Measurements from ENCODE around the gene KRTAP4-9.

Gene KRTAP4-9

DNA sequence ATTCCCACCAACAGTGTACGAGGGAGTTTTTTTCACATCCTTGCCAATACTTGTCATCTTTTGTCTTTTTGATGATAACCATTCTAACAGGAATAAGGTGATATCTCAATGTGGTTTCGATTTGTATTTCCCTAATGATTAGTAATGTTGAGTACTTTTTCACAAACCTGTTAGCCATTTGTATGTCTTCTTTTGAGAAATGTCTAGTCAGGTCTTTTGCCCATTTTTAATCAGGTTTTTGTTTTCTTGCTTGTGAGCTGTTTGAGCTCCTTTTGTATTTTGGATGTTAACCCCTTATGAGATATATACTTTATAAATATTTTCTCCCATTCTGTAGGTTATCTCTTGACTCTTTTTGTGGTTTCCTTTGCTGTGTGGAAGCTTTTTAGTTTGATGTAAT, 46.3 kb downstream of the KRTAP4-9 start:
- Histone ChIP-seq H2AFZ (ENCODE audit: low read length) (no peak overlapping the region), H3K4me2 (ENCODE audit: low read depth, low read length) (no peak overlapping the region), H3K27ac (ENCODE audit: low read length) (no peak overlapping the region)

DNA sequence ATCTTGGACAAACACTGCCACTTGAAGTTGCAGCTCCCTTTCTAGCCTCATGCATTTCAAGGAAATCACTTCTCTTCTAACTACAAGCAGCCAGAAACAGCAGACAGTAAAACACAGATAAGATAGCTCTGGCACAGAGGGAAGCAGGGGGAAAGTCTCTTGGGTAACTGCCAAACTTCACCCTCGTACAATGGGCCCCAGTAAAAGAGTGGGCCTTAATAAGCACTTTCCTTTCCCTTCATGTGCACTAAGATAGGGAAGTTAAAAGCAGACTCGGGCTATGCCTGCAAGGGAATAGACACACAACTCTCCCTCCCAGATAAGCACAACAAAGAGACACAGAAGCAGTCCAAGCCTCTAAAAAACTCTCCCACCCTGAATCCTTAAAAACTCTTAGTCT, 48.7 kb downstream of the KRTAP4-9 start:
- no peak overlapping the region for H3K4me2 ChIP-seq (ENCODE audit: low read depth, low read length)
- H3F3A ChIP-seq (ENCODE audit: insufficient read depth, low read length), result no peaks in the 10 kb centered on the region
- no peak overlapping the region for H3K27ac ChIP-seq (ENCODE audit: low read length)
- no peaks in the 10 kb centered on the region for H3K4me1 ChIP-seq (ENCODE audit: low read length)
- no peak overlapping the region for H3K9ac ChIP-seq (ENCODE audit: low read length)
- no peaks in the 10 kb centered on the region for H4K20me1 ChIP-seq (ENCODE audit: insufficient read depth, low read length)
- TF ChIP-seq EZH2phosphoT487 (IDR thresholded peaks at IDR 0.05; ENCODE audit: low read length) (no peak), EZH2 (optimal IDR thresholded peaks at IDR 0.05; ENCODE audit: low read depth, low read length) (no peak)
- TF ChIP-seq, protein P1, sequence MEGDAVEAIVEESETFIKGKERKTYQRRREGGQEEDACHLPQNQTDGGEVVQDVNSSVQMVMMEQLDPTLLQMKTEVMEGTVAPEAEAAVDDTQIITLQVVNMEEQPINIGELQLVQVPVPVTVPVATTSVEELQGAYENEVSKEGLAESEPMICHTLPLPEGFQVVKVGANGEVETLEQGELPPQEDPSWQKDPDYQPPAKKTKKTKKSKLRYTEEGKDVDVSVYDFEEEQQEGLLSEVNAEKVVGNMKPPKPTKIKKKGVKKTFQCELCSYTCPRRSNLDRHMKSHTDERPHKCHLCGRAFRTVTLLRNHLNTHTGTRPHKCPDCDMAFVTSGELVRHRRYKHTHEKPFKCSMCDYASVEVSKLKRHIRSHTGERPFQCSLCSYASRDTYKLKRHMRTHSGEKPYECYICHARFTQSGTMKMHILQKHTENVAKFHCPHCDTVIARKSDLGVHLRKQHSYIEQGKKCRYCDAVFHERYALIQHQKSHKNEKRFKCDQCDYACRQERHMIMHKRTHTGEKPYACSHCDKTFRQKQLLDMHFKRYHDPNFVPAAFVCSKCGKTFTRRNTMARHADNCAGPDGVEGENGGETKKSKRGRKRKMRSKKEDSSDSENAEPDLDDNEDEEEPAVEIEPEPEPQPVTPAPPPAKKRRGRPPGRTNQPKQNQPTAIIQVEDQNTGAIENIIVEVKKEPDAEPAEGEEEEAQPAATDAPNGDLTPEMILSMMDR (IDR thresholded peaks at IDR 0.05; ENCODE audit: low read length), result no peak
- DNase-seq, result no peak
- no peak overlapping the region for H3K4me3 ChIP-seq (ENCODE audit: low read length)
- H2AFZ ChIP-seq (ENCODE audit: low read length), result no peak overlapping the region
- H3K9me2 ChIP-seq (replicated peaks; ENCODE audit: insufficient read depth, low read length), result no peaks in the 10 kb centered on the region
- H3K36me3 ChIP-seq (replicated peaks; ENCODE audit: insufficient read depth, low read length), result no peaks in the 10 kb centered on the region
- H3K27me3 ChIP-seq (replicated peaks; ENCODE audit: insufficient read depth, low read length), result no peaks in the 10 kb centered on the region
- H3K9me3 ChIP-seq (replicated peaks; ENCODE audit: insufficient read depth, low read length), result no peaks in the 10 kb centered on the region
- H3K79me2 ChIP-seq (ENCODE audit: low read length), result no peaks in the 10 kb centered on the region

More for the DNA sequence above, 46.3 kb downstream of the KRTAP4-9 start:
- Histone ChIP-seq H3K79me2 (ENCODE audit: low read length) (no peaks in the 10 kb centered on the region), H3K4me1 (ENCODE audit: low read length) (no peaks in the 10 kb centered on the region), H3K4me3 (ENCODE audit: low read length) (no peak overlapping the region), H3K9me2 (replicated peaks; ENCODE audit: insufficient read depth, low read length) (no peaks in the 10 kb centered on the region), H3K9ac (ENCODE audit: low read length) (no peak overlapping the region), H4K20me1 (ENCODE audit: insufficient read depth, low read length) (no peaks in the 10 kb centered on the region), H3K36me3 (replicated peaks; ENCODE audit: insufficient read depth, low read length) (no peaks in the 10 kb centered on the region), H3K27me3 (replicated peaks; ENCODE audit: insufficient read depth, low read length) (no peaks in the 10 kb centered on the region), H3F3A (ENCODE audit: insufficient read depth, low read length) (no peaks in the 10 kb centered on the region), H3K9me3 (replicated peaks; ENCODE audit: insufficient read depth, low read length) (no peaks in the 10 kb centered on the region)
- no peak for DNase-seq
- TF ChIP-seq, protein P1 (IDR thresholded peaks at IDR 0.05; ENCODE audit: low read length), result no peak
- TF ChIP-seq EZH2 (optimal IDR thresholded peaks at IDR 0.05; ENCODE audit: low read depth, low read length) (no peak), EZH2phosphoT487 (IDR thresholded peaks at IDR 0.05; ENCODE audit: low read length) (no peak)

All from MM.1S (cell line).